ENCODE measurements around the gene ALDH1A3.

ALDH1A3 gene

DNA sequence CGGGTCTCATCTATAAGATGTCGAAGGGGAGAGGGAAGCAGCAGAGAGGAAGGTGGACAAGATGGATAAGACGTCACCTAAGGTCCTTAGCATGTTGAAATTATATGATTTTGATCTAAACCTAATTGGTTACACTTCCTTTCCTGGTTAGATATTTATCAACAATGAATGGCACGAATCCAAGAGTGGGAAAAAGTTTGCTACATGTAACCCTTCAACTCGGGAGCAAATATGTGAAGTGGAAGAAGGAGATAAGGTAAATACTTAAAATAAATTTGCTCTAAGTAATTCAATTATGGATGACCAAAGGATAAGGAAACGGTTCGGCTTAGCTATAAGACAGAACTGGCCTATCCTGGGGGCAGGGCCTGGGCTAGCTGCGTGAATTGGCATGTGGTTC lies 5.5 kb downstream of the ALDH1A3 start:
- no peak for DNase-seq

DNA sequence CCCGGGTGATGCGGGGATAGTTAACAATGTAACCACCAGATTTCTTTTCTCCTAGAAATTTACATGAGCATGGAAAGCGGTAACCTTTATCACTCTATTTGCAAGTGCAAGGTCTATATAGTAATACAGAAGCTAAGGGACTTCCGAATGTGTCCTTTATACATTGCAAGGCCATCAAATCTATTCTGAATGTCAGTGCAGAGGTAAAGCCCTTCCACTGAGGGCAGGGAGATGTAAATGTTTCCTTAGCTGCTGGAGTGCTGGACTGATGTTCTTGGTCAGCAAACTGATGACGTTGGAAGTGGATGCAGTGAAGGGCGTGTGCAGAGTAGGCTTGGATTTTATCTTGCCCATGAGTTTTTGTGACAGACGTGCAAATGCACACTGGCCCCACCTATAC lies 6.2 kb downstream of the ALDH1A3 start:
- no peak for DNase-seq

DNA sequence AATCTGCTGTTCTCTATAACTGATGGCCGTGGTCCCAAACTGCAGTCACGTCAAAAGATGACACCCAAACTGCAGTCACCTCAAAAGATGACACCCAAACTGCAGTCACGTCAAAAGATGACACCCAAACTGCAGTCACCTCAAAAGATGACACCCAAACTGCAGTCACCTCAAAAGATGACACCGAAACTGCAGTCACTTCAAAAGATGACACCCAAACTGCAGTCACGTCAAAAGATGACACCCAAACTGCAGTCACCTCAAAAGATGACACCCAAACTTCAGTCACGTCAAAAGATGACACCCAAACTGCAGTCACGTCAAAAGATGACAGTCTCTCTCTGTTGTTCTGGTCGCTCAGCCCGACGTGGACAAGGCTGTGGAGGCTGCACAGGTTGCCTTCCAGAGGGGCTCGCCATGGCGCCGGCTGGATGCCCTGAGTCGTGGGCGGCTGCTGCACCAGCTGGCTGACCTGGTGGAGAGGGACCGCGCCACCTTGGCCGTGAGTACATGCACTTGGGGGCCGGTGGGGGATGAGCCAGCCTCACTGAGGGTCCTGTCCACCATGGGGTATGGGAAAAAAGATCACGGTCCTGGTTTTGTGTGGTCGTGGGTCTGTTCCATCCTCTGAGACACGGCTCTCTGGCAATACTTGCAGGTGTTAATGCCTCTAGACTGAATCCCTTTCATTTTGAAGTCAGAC lies 7.7 kb downstream of the ALDH1A3 start:
- DNase-seq = no peak

DNA sequence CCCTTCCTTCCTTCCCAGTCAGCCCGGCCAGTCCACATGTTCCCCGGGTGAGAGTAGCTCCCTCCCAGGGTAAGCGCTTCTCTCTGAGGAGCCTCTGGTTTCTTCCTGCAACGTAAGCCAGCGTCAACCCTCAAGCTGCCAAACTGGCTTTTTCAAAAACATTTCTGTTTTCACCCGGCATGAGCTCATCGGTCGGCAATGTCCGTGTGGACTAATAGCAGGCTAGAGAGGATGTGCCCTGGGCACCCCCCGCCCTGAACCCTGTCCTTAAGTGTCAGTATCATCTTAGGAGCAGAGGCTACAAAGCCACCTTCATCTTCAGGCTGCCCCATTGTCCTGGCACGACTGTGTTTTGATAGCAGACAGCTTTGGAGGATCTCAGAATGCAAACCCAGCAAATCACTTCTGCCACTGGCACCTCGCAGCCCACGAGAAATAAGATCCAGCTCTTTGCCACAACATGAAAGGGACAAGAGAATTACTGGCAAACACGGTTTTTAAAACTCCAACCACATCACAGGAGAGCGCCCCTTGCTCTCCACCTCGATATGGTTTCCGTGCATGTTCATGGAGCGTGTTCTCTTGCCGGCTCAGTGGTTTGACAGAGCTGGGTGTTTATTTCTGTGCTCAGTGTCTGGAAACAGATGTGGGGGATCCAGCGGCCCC lies 9.9 kb downstream of the ALDH1A3 start:
- DNase-seq = no peak

DNA sequence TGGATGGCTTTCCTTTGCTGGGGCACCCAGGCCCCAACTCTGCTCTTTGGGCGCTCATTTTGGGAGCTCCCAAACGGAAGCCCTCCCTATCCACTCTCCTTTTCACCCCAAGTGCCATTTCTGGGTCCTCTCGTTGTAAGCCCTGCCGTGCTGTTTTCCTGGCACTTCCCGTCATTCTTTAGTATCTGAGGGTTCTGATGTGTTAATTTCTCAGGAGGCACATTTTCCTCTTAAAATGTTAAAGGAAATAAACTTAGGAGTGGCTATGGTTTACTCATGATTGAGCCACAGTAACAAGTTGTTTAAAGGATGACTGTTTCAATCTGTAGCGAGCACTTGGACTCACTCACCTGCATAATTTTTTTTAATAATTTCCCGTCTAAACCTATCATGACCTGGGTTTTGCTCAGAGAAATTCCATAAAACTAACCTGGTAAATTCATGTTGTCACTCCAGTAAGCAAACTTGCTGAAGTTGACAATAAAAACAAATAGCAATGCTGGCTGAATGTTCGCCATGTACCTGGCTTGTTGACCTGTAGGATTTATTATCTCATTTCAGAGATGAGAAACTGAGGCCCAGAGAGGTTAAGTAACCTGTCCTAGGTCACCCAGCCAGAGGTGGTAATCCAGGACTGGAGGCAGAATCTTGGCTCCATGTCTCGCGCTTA lies 10.6 kb downstream of the ALDH1A3 start:
- no peak for DNase-seq

DNA sequence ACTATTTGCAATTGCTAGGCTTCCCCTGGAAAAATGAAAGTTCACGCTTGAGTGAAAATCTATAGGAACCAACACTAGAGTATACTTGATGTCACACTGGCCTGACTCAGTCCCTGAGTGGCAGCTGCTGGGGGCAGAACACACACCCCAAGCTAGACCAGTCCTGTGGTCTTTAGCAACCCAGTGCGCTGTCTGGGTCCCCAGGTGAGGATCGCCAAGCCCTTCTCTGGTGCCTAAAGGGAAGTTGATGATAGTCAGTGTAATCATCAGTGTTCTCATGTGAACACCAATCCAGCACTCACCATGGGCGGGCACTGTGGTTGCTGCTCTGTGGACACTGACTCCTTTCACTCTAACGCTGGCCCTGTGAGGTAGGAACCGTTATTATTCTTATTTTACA lies 11.2 kb downstream of the ALDH1A3 start:
- DNase-seq = no peak

DNA sequence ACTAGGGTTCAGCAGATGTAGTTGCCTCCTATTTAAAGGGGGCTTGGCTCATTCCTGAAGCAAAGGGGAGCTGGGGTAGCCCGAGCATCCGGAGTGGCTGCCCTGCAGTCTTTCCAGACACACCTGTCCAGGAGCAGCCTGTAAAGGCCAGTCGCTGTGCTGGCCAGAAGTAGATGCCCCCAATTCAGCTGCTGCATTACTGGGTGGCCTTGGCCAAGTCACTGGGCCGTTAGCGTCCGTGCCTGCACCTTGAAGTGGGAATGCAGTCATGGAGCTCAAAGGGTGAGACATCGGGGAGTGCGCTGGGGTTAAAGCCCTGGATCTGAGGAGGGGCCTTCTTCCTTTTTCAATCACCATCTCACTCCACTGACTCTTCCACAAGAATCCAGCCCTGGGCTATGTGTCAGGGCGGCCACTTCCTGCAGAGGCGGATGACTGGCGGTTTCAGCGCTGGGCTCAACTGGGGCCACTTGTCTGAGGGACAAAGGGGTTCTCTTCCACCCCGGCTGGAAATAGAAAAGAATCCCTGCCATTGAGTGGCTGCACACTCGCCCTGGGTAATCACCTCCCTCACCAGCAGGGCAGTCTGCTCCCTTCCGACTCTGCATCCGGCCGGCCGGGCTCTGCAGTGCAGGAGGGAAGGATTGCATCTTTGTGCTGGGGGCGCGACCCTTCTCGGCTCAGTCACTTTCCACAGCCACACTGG lies 11.8 kb downstream of the ALDH1A3 start:
- DNase-seq = no peak

DNA sequence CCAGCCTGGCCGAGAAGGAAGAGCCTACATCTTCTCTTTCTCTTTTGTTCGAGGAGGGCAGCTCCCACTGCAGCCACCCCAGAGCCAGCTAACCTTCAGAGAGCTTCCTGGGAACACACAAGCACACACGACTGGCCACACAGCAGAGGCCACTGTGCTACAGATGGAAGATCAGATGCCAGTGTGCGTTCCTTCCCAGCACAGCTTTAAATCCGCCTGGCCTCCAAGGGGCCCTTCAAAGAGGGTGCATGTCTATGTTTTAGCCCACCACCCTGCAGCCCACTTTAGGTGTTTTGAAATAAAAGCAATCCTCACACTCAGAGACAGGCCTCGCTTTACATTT lies 12.4 kb downstream of the ALDH1A3 start:
- DNase-seq = no peak

DNA sequence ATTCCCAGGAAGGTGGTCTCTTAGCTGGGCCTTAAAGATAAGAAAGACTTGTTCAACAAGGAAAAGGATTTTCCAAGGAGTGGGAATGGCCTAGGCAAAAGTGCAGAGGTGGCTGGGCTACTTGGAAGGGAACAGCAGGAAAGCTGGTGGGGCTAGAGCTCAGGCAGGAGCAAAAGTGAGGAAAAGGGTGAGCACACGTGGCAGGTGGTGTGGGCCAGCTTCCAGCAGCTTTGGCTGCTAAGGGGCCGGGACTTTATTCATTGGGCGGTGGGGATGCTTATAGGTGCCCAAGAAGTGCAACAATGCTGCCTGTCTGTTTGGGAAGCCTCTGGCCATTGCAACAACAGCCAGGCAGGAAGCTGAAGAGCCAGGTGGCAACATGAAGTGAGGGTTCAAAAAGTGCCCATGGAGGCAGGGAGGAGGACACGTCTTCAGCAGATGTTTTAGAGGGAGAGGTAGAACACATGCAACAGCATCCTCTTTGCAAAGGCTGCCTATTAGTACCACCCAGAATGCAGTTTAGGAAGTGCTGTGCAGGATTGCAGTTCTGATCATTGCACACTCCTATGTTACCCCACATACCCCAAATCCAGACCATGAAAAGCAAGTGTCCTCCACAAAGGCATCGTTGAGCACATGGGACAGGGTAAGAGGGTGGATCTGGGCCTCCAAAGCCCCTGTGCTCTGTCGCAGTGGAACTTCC lies 13.8 kb downstream of the ALDH1A3 start:
- DNase-seq = no peak

DNA sequence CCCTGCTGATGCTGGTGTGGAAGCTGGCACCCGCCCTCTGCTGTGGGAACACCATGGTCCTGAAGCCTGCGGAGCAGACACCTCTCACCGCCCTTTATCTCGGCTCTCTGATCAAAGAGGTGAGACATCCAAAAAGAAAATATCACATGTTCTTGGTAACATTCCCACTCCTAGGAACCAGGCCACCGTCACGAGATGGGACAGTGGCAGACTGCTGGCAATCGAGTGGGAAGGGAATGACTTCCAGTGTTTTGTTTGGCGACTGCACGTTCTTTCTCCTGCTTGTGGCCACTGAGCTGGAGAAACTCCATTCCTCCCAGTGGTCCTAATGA lies 14.3 kb downstream of the ALDH1A3 start:
- no peak for DNase-seq

DNA sequence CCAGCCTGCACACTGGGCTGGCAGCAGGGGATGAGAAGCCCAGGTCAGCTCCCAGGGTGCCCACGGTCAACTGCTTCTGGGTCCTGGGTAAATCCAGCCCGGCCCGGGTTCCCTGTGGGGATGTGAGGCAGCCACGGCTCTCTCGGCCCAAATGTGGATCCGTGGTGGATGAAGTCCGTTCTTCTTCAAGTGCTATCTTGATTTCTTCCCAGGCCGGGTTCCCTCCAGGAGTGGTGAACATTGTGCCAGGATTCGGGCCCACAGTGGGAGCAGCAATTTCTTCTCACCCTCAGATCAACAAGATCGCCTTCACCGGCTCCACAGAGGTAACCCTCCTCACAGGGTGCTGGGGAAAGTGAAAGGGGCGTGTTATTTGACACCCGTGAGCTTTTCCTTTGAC lies 16.1 kb downstream of the ALDH1A3 start:
- no peak for DNase-seq

DNA sequence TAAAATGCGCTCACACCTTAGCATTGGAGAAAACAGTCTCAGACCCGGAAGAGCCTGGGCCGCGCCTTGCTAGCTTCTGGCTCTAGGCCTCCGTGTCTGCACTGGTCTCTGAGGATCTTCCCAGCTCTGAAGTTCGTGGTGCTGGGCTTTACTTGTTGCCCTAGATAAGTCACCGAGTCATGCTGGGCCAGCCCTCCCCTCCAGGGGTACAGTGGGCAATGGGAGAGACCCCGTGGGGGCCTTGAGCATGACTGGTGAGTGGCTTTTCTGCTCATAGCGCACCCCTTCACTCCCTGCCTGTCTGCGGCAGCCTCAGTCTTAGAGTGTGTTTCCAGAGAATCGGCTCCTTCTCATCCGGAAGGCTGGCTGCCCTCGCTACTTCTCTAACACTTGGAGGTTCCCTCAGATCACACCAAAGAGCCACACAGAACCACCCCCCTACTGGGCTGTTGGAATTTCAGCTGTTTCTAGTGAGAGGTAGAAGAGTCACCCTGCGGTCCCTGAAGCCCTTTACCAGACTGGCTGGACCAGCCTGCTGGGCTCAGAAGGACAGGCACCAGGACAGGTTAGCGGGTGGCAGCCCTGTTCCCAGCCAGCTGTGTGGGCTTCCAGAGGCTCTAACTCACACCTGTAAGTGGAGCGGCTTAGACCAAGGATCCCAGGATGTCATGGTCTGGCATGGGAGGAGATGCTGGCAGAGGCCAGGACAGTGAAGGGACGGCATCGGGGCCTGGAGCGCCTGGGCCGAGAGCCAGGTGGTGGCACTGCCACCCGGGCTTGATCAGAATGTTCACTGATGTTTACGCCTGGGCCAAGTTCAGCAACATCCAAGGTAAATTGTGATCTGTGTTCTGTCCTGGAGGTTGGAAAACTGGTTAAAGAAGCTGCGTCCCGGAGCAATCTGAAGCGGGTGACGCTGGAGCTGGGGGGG lies 17.9 kb downstream of the ALDH1A3 start:
- no peak for DNase-seq

DNA sequence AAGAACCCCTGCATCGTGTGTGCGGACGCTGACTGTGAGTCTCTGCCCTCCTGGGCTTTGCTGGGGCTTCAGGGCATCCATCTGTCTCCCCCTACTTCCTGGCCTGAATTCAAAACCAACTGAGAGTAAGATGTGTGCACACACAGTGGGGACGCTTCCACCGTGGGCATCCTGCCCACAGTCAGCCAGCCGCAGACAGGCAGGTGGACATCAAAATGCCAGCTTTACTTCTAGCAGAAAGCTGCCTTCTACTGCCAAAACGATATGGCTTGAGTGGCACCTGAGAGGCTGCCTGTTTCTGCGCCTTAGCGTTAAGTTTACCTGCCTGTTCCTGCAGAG lies 18.5 kb downstream of the ALDH1A3 start:
- DNase-seq = no peak

DNA sequence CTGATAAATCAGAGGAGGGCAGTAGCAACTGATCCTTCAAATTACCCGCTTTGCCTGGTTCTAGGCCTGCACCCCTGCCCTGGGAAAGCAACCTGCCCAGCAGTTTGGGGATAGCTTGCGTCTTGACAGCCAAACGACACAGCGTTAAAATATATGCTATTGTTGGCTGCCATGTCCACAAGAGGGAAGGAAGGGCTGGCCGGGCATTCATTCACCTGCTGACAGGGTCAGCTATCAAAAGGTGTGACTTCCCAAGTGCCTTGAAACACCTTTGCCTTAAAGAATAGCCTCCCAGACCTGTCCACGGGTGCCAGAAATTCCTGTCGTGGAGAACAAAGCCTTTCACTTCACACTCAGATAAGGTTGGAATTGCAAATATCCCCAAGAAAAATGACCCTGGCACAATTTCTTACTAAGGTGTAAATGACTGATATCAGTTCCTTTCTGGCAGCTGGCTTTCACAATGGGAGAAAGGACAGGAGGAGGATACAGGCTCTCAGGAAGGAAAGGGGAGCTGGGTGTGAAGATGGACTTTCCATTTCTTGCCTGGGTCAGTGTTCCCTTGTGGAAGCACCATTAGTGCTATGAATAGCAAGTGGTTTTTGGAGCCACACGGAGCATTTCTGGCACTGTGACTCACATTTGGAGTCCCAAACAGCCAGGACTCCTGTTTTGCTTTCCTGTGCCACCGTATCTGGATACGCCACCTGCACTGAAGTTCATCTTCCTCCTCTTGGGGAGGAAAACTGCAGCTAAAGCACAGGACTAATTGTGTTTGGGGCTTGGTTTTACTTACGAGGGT lies 19.2 kb downstream of the ALDH1A3 start:
- DNase-seq = no peak

DNA sequence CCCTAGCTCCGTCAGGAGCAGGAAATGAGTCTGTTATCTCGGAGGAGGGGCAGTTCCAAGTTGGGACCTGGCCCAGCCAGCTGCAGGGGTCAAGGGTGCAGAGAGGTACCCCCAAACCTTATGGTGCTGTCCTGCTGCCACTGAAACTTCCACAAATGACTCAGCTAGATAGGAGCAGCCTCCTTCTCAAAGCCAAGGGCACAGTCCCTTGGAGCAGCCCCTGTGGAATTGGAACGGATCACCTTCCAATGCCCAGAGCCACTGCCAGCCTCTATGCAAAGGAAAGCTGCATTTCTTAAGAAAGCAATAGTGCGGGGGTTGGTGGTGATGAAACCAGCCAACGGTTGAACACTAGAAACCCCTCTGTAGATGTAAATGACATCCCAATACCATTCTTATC lies 20.0 kb downstream of the ALDH1A3 start:
- no peak for DNase-seq

DNA sequence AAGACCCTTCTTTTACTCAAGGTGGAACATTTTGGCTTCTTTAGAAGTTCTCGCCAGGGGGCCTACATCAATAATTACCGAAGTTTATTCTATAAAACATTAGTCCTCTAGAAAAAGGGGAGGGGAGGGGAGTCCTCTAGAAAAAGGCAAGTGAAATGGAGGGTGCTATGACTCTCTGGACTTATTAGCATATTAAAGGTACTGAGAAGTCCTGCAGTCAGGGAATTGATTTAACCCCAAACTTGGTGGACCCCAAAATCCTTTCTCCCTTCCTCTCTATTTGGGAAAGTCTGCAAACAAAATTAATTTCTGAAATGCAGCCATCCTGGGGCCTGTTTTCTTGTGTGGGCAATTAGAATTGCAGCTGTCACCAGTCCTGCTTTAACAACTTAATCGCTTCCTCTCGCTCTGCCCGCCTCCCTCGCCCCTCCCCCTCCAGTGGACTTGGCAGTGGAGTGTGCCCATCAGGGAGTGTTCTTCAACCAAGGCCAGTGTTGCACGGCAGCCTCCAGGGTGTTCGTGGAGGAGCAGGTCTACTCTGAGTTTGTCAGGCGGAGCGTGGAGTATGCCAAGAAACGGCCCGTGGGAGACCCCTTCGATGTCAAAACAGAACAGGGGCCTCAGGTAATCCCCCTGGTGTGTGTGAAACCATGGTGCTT lies 20.6 kb downstream of the ALDH1A3 start:
- DNase-seq = no peak

DNA sequence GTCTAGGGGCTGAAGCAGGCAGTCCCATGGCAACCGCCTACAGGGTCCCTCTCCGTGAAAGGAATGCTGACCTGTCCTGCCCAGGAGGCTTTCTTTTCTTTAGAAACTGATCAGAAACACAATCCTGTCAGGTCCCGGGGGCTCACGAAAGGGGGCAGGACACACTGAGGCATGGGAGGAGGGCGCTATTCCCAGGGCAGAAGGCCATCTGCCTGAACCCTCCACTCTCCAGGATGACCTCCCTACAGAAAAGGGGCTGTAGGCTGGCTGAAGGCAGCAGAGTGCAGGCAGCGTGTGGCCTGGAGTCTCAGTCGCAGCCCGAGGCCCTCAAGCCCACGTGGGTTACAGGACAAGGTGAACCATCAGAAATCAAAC lies 21.2 kb downstream of the ALDH1A3 start:
- no peak for DNase-seq

DNA sequence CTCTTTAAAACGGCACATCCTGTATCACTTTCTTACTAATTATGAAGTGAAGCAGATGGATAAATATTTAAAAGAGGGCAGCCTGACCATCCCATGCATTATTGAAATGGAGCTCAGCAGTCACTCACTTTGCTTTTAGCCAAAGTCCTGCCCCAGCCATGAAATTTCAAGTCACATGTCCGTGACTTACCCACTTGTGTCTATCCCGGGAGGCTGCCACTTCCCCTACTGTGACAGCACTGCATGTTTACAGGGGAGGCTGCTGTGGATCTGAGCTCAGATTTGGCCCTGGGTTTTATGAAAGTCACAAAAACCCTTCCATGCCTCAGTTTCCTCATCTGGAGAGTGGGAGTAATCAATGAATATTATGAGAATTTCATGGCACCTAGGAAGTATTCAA lies 21.7 kb downstream of the ALDH1A3 start:
- no peak for DNase-seq

DNA sequence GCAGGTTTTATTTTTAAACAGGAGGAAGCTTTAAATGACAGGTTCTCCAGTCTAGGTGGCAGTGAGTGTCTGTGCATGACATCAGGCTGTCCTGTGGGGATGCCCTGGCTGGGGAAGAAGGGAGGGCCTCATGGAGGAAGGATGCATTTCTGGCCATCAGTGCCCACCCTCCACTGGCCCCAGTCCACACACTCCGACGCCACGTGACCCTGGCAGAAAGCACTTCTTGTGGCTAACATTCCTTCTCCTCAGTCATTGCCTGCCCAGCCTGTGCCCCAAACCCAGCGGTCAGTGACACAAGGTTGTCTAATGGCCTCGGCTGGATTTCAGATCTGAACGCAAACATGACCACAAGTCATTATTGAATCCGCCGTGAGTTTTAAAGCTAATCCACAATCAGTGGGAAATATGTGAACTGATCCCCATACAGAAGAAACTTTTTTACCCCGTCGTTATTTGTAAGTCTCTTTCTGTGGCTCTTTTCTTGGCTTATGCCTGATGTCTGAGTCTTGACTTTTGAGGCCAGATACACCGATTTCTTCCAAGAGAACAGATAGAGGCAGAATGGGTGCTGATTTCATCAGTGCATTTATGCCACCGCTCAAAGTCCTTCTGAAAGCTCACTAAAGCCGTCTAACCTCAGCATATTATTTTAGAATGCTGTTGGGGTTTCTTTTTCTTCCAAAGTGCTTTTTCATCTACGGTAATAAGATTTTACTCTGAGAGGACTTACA lies 22.2 kb downstream of the ALDH1A3 start:
- DNase-seq = no peak
